ENCODE results near the gene SEZ6L. TPM values are rescaled to one million over a fixed set of nuclear protein-coding genes. Genes with fewer than 3 reads are reported as not detected.

Gene SEZ6L
- polyA plus RNA-seq, 1 donor from 2014 or later, result 31.9 TPM

- Histone ChIP-seq H3K9me3 (ENCODE audit: low read length) (no peaks in the 10 kb centered on the region), H3K27ac (ENCODE audit: low read length) (no peak overlapping the region), H4K20me1 (ENCODE audit: insufficient read depth) (no peaks in the 10 kb centered on the region), H3K79me2 (replicated peaks; ENCODE audit: insufficient read depth, low read length) (no peaks in the 10 kb centered on the region), H3F3A (ENCODE audit: insufficient read depth, low read length, poor library complexity, severe bottlenecking) (no peaks in the 10 kb centered on the region), H3K27me3 (ENCODE audit: insufficient read depth, low read depth, low read length) (no peaks in the 10 kb centered on the region), H2AFZ (ENCODE audit: low read depth, low read length) (no peak overlapping the region), H3K4me3 (ENCODE audit: low read length) (no peak overlapping the region), H3K9me2 (ENCODE audit: insufficient read depth, low read length) (no peaks in the 10 kb centered on the region), H3K9ac (ENCODE audit: low read length) (no peak overlapping the region), H3K36me3 (ENCODE audit: insufficient read depth, low read length) (no peaks in the 10 kb centered on the region), H3K4me2 (ENCODE audit: low read length) (no peak overlapping the region)
- no peak for TF ChIP-seq EP300 (conservative IDR thresholded peaks at IDR 0.05; ENCODE audit: poor library complexity, severe bottlenecking)
- TF ChIP-seq RAD21 (conservative IDR thresholded peaks at IDR 0.05), result no peak
- no peak for TF ChIP-seq MXI1 (conservative IDR thresholded peaks at IDR 0.05; ENCODE audit: poor library complexity, severe bottlenecking)
- TF ChIP-seq POLR2AphosphoS5 (IDR thresholded peaks at IDR 0.05), result no peak
- TF ChIP-seq CTCF (IDR thresholded peaks at IDR 0.05; ENCODE audit: poor library complexity, severe bottlenecking), result no peak
- TF ChIP-seq SMC3 (conservative IDR thresholded peaks at IDR 0.05; ENCODE audit: poor library complexity), result no peak
- no peak for TF ChIP-seq TAF1 (IDR thresholded peaks at IDR 0.05; ENCODE audit: low read depth)
- TF ChIP-seq EZH2 (IDR thresholded peaks at IDR 0.05; ENCODE audit: borderline replicate concordance, insufficient read depth, low read length, poor library complexity, severe bottlenecking), result no peak
- no peak for TF ChIP-seq REST (IDR thresholded peaks at IDR 0.05; ENCODE audit: borderline replicate concordance)
Measured at GRCh38 chr22:26281941-26282340, 112.7 kb downstream of the SEZ6L start.

- no peaks in the 10 kb centered on the region for H3F3A ChIP-seq (ENCODE audit: insufficient read depth, low read length, poor library complexity, severe bottlenecking)
- H3K36me3 ChIP-seq (ENCODE audit: insufficient read depth, low read length), result no peaks in the 10 kb centered on the region
- H3K27me3 ChIP-seq (ENCODE audit: insufficient read depth, low read depth, low read length), result no peaks in the 10 kb centered on the region
- no peak overlapping the region for H3K4me2 ChIP-seq (ENCODE audit: low read length)
- no peaks in the 10 kb centered on the region for H3K9me3 ChIP-seq (ENCODE audit: low read length)
- no peaks in the 10 kb centered on the region for H3K79me2 ChIP-seq (replicated peaks; ENCODE audit: insufficient read depth, low read length)
- no peak overlapping the region for H3K9ac ChIP-seq (ENCODE audit: low read length)
- H2AFZ ChIP-seq (ENCODE audit: low read depth, low read length), result no peak overlapping the region
- TF ChIP-seq CTCF (IDR thresholded peaks at IDR 0.05; ENCODE audit: poor library complexity, severe bottlenecking), result no peak
- no peak for TF ChIP-seq MXI1 (conservative IDR thresholded peaks at IDR 0.05; ENCODE audit: poor library complexity, severe bottlenecking)
- no peak for TF ChIP-seq SMC3 (conservative IDR thresholded peaks at IDR 0.05; ENCODE audit: poor library complexity)
- no peak for TF ChIP-seq RAD21 (conservative IDR thresholded peaks at IDR 0.05)
- TF ChIP-seq EZH2 (IDR thresholded peaks at IDR 0.05; ENCODE audit: borderline replicate concordance, insufficient read depth, low read length, poor library complexity, severe bottlenecking), result no peak
- TF ChIP-seq POLR2AphosphoS5 (IDR thresholded peaks at IDR 0.05), result no peak
- TF ChIP-seq REST (IDR thresholded peaks at IDR 0.05; ENCODE audit: borderline replicate concordance), result no peak
- no peak for TF ChIP-seq EP300 (conservative IDR thresholded peaks at IDR 0.05; ENCODE audit: poor library complexity, severe bottlenecking)
- TF ChIP-seq TAF1 (IDR thresholded peaks at IDR 0.05; ENCODE audit: low read depth), result no peak
- no peak overlapping the region for H3K27ac ChIP-seq (ENCODE audit: low read length)
- H3K9me2 ChIP-seq (ENCODE audit: insufficient read depth, low read length), result no peaks in the 10 kb centered on the region
- no peaks in the 10 kb centered on the region for H4K20me1 ChIP-seq (ENCODE audit: insufficient read depth)
- no peak overlapping the region for H3K4me3 ChIP-seq (ENCODE audit: low read length)
Measured at GRCh38 chr22:26283330-26283729, 114.1 kb downstream of the SEZ6L start.

Data from neural cell (in vitro differentiated cells).